Amniotic epithelial cell (primary cell): Measurements from ENCODE around the gene MAST3.
A peak's percentile ranks its signal among the peaks of the same experiment; 100 is the strongest.

ENCODE experiments used
- DNase-seq: peaks from one replicate; pipeline ENCODE4 v3.0.0-alpha.2; 2010; ENCODE audit warnings: low read depth

The MAST3 gene

GRCh38 chr19:18159810-18160209 lies 62.2 kb downstream of the MAST3 start:
- DNase-seq: no peak

- DNase-seq: no peak
These were observed 63.0 kb downstream of the MAST3 start for GRCh38 chr19:18160493-18160970.

GRCh38 chr19:18160971-18161635 lies 63.5 kb downstream of the MAST3 start:
- DNase-seq: peak; percentile 30

GRCh38 chr19:18161636-18162002 lies 64.0 kb downstream of the MAST3 start:
- DNase-seq: no peak

- DNase-seq: no peak
These were observed 66.5 kb downstream of the MAST3 start for GRCh38 chr19:18164072-18164471.

- DNase-seq: no peak
These were observed 68.4 kb downstream of the MAST3 start for GRCh38 chr19:18165794-18166544.

GRCh38 chr19:18167011-18167410 lies 69.4 kb downstream of the MAST3 start:
- DNase-seq: no peak

- DNase-seq: peak; percentile 27
These were observed 70.5 kb downstream of the MAST3 start for GRCh38 chr19:18167975-18168645.

GRCh38 chr19:18168673-18169381 lies 71.2 kb downstream of the MAST3 start:
- DNase-seq: no peak

GRCh38 chr19:18170714-18171255 lies 73.2 kb downstream of the MAST3 start:
- DNase-seq: no peak

- DNase-seq: no peak
These were observed 74.2 kb downstream of the MAST3 start for GRCh38 chr19:18171605-18172327.

GRCh38 chr19:18172331-18173053 lies 74.9 kb downstream of the MAST3 start:
- DNase-seq: no peak

GRCh38 chr19:18173054-18173571 lies 75.5 kb downstream of the MAST3 start:
- DNase-seq: no peak

- DNase-seq: no peak
These were observed 76.2 kb downstream of the MAST3 start, which contains the start of gene IFI30 for GRCh38 chr19:18173572-18174288. IFI30 (plus strand) TSS chr19:18173813; CDS start chr19:18173842, 29 bp downstream.

- no peak for DNase-seq
These were observed 77.4 kb downstream of the MAST3 start for GRCh38 chr19:18174983-18175382.

GRCh38 chr19:18176367-18177310 lies 79.1 kb downstream of the MAST3 start:
- DNase-seq: no peak

- no peak for DNase-seq
These were observed 82.4 kb downstream of the MAST3 start for GRCh38 chr19:18179957-18180356.

GRCh38 chr19:18183529-18183928 lies 86.0 kb downstream of the MAST3 start:
- no peak for DNase-seq

GRCh38 chr19:18185538-18185937 lies 88.0 kb downstream of the MAST3 start:
- no peak for DNase-seq
